ENCODE results near the gene ATP6V0D1.

Gene ATP6V0D1

DNA sequence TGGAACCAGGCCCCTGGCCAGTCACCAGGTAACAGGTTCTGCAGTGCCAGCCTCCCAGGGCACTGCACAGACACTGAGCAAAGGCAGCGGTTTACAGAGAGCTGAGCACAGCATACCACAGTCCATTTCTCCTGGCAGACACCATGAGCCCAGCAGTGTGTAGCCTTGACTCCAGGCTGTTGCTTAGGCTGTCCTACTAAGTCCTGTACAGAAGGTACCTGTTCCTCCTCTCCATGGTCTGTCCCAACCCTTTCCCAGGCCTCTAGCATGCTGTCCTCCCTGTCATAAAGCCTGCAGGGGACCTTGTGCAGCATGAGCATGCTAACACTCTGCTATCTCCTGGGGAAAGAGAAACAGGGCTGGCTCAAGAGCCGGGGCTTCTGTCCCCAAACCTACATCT is 20.0 kb downstream of the ATP6V0D1 start:
- TF ChIP-seq, protein P1, sequence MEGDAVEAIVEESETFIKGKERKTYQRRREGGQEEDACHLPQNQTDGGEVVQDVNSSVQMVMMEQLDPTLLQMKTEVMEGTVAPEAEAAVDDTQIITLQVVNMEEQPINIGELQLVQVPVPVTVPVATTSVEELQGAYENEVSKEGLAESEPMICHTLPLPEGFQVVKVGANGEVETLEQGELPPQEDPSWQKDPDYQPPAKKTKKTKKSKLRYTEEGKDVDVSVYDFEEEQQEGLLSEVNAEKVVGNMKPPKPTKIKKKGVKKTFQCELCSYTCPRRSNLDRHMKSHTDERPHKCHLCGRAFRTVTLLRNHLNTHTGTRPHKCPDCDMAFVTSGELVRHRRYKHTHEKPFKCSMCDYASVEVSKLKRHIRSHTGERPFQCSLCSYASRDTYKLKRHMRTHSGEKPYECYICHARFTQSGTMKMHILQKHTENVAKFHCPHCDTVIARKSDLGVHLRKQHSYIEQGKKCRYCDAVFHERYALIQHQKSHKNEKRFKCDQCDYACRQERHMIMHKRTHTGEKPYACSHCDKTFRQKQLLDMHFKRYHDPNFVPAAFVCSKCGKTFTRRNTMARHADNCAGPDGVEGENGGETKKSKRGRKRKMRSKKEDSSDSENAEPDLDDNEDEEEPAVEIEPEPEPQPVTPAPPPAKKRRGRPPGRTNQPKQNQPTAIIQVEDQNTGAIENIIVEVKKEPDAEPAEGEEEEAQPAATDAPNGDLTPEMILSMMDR (IDR thresholded peaks at IDR 0.05; ENCODE audit: control insufficient read depth, extremely low read depth, insufficient read depth): no peak
- no peak for DNase-seq (ENCODE audit: low read depth)
- no peak overlapping the region for H3K4me3 ChIP-seq (ENCODE audit: low read depth, low read length)

DNA sequence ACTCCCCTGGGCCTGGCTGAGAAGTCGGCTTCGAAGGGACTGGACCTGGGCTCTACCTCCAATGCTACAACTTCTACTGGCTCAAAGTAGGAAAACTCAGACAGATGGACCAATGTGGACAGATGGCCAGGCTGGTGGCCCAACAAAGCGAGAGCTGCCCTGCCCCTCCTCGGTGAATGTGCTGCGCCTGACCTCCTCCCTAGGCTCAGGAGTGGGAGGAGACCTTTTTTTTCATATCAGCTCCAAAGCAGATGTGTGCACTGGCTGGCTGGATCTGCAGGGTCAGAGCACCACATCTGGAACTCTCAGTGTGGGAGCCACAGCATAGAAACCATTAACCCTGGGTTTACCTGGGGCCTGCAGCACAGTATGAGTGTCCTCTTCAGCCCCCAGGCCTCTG is 20.8 kb downstream of the ATP6V0D1 start:
- TF ChIP-seq, protein P1 (IDR thresholded peaks at IDR 0.05; ENCODE audit: control insufficient read depth, extremely low read depth, insufficient read depth): no peak
- H3K4me3 ChIP-seq (ENCODE audit: low read depth, low read length): no peak overlapping the region
- no peak for DNase-seq (ENCODE audit: low read depth)

DNA sequence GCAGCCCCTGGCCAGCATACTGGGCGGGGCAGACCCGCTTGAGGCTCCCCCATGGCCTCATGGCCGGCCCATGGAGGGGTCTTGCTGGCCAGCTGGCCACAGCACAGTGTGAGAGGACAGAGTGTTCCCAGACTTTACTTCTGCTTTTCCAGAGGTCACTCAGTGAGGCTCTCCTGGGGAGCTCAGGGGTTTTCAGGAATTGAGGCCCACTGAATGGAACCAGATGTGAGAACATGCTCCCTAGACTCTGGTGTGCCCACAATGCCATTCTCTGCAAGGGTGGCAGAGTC is 21.2 kb downstream of the ATP6V0D1 start:
- no peak overlapping the region for H3K4me3 ChIP-seq (ENCODE audit: low read depth, low read length)
- TF ChIP-seq, protein P1 (IDR thresholded peaks at IDR 0.05; ENCODE audit: control insufficient read depth, extremely low read depth, insufficient read depth): no peak
- no peak for DNase-seq (ENCODE audit: low read depth)

DNA sequence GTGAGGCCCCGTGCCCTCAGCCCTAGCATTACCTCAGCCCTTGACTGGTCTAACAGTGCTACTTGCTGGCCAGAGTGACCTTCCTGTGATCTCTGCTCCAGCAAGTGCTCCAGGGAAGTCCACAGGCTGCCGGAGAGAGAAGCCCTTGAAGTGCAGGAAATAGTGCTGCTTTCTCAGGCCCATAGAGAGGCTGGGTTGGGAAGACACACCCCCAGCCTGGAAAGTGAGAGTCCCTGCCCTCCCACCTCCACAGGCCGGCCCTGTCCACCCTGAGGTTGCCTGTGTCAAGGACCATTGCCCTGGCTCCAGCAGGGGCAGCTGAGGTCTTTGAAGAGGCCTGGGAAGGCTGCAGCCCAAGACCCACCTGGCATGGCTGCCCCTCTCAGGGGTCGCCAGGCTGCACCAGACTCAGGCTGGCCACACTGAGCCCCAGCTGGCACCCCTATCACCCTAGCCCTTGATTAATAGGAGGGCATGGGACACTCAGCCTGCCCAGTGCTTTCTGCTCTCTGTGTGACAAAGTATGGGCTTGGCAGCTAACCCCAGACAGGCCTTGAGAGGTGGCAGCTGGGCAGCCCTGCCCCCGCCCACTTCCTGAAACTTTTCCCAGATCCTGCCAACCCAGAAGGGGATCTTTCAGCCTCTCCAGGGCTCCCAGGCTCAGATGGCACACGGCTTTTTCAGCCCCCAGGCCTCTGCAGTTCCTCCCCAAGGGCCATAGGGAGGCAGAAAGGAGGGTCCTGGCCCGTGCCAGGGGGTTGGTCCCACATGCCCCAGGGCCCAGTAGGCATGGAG is 21.7 kb downstream of the ATP6V0D1 start:
- TF ChIP-seq, protein P1 (IDR thresholded peaks at IDR 0.05; ENCODE audit: control insufficient read depth, extremely low read depth, insufficient read depth): no peak
- peak; percentile 52 for DNase-seq (ENCODE audit: low read depth)
- H3K4me3 ChIP-seq (ENCODE audit: low read depth, low read length): peak overlapping the region; percentile 8; the same call in 1 of the 2 replicates

DNA sequence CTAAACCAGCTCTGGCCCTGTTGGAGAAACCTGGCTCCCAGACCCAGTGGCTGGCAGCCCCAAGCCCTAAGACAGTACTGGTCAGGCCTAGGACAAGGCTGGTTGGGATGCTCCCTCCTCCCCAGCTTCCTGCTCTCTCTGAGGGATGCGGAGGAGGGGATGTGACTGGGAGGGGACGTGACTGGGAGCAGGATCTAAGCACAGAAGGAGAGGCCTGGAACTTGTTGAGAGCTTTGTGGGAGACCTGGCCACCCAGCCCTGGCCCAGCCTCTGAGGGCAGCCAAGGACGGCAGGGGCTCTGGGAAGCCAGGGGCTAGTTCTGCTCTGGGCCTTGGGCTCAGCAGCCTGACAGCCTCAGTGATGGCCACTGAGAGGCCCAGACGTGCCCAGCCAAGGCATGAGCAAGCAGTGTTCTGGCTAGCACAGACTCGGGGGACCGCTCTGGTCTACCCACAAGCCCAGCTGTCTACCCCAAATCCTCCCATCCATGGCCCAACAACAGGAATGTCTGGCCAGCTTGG is 22.8 kb downstream of the ATP6V0D1 start:
- no peak overlapping the region for H3K4me3 ChIP-seq (ENCODE audit: low read depth, low read length)
- TF ChIP-seq, protein P1 (IDR thresholded peaks at IDR 0.05; ENCODE audit: control insufficient read depth, extremely low read depth, insufficient read depth): no peak
- no peak for DNase-seq (ENCODE audit: low read depth)

DNA sequence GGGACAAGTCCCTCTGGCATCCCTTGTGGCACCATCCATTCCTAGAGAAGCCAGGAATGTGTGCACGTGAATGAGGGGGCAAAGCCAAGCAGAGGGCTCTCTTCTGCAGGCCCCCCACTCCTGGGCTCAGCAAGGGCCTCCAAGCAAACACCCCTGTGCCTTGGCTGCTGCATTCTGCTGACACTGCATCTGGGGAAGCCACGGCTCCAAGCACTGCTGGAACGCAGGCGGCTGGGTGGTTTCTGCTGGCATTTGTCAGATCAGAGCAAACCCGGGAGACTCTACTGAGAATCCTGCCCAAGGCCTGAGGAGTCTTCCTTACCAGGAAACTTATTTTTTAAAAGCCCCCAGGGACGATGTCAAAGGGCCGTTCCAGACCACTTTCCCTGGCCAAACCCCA is 23.3 kb downstream of the ATP6V0D1 start:
- TF ChIP-seq, protein P1 (IDR thresholded peaks at IDR 0.05; ENCODE audit: control insufficient read depth, extremely low read depth, insufficient read depth): no peak
- DNase-seq (ENCODE audit: low read depth): no peak
- H3K4me3 ChIP-seq (ENCODE audit: low read depth, low read length): no peak overlapping the region

Data from LNCaP clone FGC (cell line).